CD1c-positive myeloid dendritic cell (primary cell): ENCODE results near the gene MMAB.
A peak's percentile ranks its signal among the peaks of the same experiment; 100 is the strongest.

Experiments
- DNase-seq: peaks from one replicate; pipeline ENCODE4 v3.0.0-alpha.2; 2016; ENCODE audit errors: extremely low spot score

MMAB gene

GRCh38 chr12:109538191-109538863, 35.0 kb downstream of the MMAB start:
- no peak for DNase-seq

- no peak for DNase-seq
These were observed 36.2 kb downstream of the MMAB start for GRCh38 chr12:109537136-109537535.

GRCh38 chr12:109535863-109536250, 37.4 kb downstream of the MMAB start:
- DNase-seq, result no peak

DNA sequence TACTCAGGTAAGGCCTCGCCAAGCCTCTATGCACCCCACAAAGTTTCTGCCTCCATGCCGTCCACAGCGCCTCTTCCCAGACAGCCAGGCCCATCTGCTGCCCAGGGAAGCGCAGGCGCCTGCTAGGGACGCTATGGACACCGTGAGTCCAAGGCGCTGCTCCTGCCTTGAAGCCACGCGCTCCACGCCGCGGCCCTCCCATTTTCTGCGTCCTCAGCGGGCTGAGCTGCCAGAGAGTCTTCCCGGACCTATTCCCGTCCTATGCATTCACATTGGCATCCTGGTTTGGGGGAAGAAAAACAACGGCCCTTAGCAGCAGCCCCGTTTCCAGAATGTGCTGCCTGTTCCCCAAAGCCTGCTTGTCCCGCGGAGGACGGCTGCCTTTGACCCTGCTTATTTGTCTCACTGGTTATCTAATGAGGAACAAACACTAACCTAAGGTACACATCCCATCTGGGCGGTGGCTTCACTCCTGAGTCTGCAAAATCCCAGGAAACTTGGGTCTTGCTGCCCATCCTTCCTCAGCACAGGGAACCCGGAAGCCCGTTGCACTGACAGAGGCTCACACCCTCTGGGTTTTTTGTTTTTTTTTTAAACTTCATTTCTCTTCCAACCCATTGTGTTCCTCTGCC, 38.0 kb downstream of the MMAB start:
- DNase-seq, result no peak

GRCh38 chr12:109534456-109534855, 38.8 kb downstream of the MMAB start:
- DNase-seq, result no peak

- no peak for DNase-seq
These were observed 39.9 kb downstream of the MMAB start for GRCh38 chr12:109533487-109533740.

GRCh38 chr12:109532721-109533486, 40.4 kb downstream of the MMAB start:
- no peak for DNase-seq

- no peak for DNase-seq
These were observed 41.9 kb downstream of the MMAB start for GRCh38 chr12:109531411-109531810.

DNA sequence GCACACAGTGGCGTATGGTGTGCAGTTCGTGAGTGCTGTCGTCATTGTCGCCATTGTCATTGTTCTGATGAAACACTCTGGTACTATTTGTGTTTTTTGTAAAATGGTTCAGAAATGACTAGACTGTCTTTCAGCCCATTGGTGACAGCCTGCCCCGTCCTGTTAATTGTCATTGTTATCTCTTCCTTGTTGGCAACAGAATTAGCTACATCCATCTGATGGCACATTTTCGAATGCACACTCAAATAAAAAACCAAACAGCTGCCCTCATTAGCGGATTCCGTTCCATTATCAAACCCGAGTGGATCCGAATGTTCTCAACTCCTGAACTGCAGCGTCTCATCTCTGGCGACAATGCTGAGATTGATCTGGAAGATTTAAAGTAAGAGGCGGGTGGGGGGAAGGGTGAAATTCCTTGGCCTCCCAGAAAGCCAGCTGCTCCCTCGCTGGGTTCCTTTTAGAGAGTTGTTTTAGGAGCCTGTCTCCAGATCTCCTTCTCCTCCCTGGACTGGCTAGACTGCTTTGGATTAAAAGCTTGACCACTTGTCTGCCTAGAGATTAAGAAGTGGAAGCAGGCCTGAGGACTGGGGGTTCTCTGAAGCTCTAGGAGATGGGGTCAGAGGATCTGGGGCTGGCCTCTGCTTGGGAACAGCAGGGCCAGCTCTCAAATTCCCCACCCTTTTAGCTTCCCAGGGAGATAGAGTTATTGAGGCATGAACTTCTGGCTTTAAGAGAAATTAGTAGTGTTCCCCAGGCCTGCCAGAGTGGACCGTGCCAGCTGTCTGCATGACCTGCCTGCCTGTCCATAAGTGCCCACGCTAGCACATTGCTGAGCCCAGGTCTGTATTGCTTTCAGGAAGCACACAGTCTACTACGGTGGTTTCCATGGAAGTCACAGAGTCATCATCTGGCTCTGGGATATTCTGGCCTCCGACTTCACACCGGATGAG, 43.3 kb downstream of the MMAB start:
- DNase-seq, result no peak

- no peak for DNase-seq
These were observed 45.7 kb downstream of the MMAB start for GRCh38 chr12:109527489-109528123.

- no peak for DNase-seq
These were observed 48.1 kb downstream of the MMAB start for GRCh38 chr12:109525279-109525585.

DNA sequence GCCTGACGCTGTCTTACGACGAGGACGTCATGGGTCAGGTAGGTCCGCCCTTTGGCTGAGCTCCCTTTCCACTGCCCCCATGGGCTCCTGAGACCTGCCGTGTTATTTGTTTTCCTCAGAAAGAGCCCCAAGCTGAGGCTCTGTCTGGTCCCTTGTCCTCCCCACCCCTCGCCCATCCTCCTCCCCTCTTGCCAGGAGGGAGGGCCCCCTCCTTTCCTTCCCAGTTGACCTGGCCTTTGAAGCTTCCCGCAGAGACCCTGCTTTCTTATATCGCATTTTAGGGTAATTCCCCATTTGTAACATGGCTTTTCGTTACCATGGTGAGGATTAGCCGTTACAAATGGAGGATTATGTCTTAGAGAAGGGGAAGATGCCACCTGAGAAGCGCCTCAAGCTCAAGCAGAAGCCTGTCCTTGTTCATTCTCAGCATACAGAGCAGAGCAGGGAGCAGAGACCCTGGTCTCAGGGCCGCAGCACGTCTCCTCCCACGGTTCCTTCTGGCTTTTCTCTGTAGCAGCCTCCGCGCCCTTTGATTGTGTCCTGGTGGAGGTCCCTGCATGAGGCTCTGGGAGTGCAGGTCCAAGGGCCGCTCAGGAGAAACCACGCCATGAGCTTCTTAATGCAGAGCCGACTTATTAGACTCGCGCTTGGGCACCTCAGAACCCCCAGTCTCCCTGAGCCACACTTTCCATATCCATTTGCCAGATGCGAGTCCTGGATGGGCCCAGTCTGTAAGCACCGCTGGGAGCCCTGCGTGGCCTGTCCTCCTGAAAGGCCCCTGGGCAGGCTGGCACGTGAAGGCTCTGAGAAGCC, 48.6 kb downstream of the MMAB start:
- DNase-seq, result no peak

GRCh38 chr12:109523504-109523903, 49.8 kb downstream of the MMAB start:
- DNase-seq, result no peak

DNA sequence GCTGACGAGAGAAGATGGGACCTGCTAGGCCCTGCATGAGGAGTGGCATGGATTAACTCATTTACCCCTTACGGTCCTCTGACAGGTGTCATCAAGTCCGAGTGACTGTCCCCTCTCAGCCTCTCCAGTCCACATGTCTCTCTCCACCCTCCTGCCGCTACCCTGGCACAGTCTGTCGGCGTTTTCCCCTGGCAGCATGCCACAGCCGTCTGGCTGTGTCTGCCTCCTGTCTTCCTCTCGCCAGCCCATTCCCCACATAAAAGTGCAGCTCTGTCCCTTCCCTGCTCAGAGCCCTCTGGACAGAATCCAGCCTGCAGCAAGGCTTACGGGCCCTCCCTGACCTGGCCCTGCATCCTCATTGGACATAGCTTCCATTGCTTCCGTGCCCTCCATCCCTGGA, 50.2 kb downstream of the MMAB start:
- DNase-seq, result no peak

GRCh38 chr12:109521831-109522230, 51.5 kb downstream of the MMAB start:
- DNase-seq, result no peak

DNA sequence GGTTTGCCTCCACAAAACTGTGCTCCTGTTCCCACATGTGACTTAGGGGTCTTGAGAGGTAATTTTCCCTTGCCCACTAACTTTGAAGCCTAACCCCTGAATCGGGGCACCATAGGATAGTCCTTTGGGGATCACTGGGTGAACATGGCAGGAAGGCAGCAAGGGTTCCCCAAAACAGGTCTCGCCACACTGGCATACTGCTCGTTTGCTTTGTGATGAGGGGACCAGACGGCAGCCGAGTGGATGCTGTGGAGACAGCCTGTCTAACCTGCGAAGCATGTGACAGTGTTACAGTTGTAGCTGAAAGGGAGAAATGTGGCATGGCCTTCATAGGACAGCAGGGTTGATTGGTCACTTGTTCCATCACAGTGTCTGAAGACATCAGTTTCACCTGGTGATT, 53.5 kb downstream of the MMAB start:
- DNase-seq, result no peak

DNA sequence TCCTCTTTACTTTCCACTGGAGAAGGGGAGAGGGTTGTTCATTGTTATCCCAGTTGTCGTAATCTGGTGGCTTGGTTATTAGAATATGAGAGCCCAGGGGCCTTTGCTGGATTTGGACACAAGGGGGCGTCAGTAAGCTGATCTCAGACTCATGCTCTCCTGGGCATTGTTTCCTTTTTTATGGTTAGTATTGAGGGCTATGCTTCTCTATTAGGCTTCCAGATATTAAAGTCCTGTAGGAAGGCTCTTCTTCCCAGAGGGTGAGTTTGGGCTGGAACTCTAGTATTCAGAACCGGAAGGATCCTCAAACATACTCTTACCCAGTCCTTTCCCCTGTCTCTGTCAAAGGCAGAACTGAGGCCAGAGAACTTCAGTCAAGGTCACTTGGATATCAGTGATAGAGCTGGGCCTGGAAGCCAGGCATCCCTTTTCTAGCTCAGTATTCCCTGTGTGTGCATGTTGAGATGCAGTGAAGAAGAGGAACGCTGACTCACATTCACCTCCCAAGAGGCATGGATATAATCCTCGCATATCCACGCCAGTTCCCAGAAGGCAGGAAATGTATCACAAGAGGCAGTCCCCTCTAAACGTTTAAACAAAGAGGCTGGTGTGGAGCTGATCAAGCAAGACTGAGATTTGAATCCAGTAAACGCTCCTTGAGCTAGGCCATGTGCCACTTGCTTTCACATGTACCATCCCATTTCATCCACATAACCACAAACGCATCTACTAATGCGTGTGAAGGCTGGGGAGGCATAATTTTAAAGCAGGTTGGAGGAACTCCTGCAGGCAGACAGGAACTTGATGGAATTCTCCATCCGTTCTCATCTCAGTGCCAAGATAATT, 54.3 kb downstream of the MMAB start:
- peak; percentile 70 for DNase-seq

- DNase-seq, result no peak
These were observed 55.7 kb downstream of the MMAB start for GRCh38 chr12:109517619-109518018.

DNA sequence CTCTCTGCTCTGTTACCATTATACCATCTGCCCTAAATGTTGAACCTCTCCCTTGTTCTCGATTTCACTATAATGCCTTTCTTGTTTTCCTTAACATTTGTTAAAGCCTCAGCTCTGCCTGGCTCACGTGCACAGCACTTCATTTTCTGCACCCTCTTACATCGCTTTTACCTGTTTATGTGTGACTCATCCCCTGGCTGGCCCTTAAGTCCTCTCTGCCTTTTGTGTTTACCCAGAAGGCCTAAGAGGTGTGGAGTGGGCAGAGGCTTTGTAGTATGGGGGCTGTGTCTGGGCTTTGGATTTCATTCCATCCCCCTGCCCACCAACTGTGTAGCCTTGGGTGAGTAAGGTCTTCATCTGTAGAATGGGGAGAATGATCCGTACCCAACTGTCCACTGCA, 59.3 kb downstream of the MMAB start:
- DNase-seq, result no peak

DNA sequence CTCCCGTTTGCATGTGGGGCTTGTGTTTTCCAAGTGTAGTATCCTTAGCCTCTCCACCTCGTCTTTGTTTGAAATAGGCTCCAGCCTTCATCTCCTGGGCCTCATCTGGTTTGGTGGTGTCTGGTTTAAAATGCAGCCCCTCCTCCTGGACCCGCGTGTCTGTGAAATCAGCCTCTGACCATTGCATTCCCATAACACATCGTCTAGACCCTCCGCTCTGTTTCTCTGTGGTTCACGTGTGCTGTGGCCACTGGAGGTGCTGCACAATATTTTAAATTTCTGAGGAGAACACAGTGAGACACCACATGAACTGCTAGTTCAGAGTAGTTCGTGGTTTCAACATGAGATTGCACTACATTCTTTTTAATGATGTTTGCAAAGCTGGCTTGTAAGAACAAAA, 60.3 kb downstream of the MMAB start:
- DNase-seq, result no peak
